Muscle of arm (tissue), 12 donors: ENCODE results near the gene ADCK2. TPM values are rescaled to one million over a fixed set of nuclear protein-coding genes. Genes with fewer than 3 reads are reported as not detected.
"Not testable (repeated sequence)": the region's sequence is repeated elsewhere in the genome, so short reads cannot be mapped to it uniquely, and the experiment has no call there.

Experiments used
- DNase-seq: peaks from one replicate; pipeline ENCODE4 v3.0.0-alpha.2; 2013
- polyA plus RNA-seq, 12 donors: library from polyadenylated mRNA; unstranded; fragments of 120-200 nt; gene quantifications; one replicate each; pipeline ENCODE4 v1.2.1, GENCODE V29; 2013; ENCODE audit not compliant: insufficient read length in 12 of 12

ADCK2 gene
- polyA plus RNA-seq, 12 donors = 6.8 to 18.3 (median 12.7) TPM; not detected in 1

DNA sequence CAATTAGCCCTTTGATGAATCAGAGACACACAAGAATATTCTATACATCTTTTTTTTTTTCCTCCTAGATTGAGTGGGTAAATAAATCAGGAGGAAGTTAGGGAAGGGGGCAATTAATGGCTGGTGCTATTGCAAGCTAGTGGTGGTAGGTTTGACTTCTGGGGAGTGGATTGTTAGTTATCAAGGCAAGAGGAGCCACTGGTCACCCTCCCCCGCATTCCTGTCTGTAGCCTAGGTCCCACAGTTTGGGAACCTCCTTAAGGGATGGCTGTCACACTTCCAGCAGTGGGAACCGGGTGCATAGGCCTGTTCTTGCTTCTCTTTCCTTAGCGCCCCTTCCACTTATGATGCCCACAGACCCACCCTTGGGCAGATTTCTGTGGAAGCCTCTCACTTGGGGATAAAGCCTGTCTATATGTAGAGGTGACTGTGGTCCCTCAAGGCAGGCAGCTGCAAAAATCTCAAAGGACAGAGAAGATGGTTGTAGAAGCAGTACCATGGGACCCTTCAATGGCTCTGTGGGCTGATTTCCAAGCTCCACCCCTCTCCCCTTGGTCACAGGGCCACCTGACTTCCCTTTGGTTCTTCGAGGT lies 2.3 kb upstream of the ADCK2 start:
- no peak for DNase-seq

GRCh38 chr7:140671966-140672365 lies 779 bp upstream of the ADCK2 start:
- DNase-seq = no peak

DNA sequence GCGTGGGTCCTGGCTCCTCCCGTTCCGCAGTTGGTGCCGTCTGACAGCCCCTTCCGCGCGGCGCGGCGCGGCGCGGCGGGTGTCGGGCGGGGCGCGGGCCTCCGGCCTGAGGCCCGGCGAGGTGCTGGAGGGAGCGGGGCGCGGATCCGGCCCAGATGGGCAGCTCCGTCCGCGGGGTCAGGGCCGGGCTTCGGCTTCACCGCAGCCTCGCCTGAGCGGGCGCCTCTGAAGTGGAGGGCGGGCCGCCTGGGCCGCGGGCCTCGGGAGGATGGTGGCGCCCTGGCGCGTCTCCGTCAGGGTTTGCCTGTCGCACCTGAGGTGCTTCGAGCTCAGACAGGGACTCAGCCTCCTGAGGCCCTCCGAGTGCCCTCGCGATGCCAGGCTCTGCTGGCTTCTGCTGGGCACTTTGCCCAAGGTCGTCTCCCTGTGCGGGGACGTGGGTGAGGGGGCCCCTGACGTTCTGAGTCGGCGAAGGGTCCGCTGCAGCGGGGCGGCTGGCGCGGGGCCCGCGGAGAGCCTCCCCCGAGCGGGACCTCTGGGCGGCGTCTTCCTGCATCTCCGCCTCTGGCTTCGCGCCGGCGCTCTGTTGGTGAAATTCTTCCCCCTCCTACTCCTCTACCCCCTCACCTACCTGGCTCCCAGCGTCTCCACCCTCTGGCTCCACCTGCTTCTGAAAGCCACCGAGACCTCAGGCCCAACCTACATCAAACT lies 473 bp downstream of the ADCK2 start:
- DNase-seq = peak; percentile 38

DNA sequence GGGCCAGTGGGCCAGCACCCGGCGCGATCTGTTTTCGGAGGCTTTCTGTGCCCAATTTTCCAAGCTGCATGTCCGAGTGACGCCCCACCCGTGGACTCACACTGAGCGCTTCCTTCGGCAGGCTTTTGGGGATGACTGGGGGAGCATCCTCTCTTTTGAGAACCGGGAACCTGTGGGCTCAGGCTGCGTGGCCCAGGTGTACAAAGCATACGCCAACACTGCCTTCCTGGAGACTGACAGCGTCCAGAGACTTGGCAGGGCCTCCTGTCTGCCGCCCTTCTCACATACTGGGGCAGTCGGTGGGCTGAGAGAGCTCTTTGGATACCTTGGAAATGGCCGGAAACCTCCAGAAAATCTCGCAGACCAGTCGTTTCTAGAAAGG lies 1.0 kb downstream of the ADCK2 start:
- no peak for DNase-seq

GRCh38 chr7:140674356-140674800 lies 1.6 kb downstream of the ADCK2 start:
- no peak for DNase-seq

DNA sequence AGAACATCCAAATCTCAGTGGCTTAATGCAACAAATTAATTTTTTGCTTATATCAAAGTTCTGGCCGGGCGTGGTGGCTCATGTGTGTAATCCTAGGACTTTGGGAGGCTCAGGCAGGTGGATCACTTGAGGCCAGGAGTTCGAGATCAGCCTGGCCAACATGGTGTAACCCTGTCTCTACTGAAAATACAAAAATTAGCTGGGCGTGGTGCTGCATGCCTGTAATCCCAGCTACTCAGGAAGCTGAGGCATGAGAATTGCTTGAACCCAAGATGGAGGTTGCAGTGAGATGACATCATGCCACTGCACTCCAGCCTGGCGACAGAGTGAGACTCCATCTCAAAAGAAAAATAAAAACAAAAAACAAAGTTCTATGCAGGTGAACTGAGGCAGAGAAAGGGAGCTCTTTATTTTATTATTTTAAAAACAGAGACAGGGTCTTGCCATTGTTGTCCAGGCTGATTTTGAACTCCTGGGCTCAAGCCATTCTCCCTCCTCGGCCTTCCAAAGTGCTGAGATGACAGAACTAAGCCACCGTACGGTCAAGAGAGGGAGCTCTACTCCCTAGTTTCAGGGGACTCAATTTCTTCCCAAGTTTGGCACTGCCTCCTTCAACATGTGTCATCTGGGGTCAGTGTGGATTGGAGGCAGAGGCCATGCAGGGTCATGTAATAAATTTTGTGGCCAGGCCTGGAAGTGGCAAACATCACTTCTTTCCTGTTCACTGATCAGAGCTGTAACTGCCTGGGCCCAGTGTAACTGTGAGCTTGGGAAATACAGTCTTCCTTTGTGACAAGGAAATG lies 2.4 kb downstream of the ADCK2 start:
- DNase-seq = no peak

GRCh38 chr7:140675726-140676125 lies 3.0 kb downstream of the ADCK2 start:
- no peak for DNase-seq

GRCh38 chr7:140676306-140676705 lies 3.6 kb downstream of the ADCK2 start:
- DNase-seq = no peak

DNA sequence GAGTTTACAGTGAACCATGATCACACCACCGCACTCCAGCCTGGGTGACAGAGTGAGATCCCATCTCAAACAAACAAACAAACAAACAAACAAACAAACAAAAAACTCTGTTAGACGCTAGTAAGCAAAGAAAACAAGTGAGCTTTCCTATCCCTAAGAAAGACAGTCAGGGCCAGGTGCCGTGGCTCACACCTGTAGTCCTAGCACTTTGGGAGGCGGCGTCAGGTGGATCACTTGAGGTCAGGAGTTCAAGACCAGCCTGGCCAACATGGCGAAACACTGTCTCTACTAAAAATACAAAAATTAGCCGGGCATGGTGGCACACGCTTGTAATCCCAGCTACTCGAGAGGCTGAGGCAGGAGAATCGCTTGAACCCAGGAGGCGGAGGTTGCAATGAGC lies 4.2 kb downstream of the ADCK2 start:
- not testable (repeated sequence) for DNase-seq

DNA sequence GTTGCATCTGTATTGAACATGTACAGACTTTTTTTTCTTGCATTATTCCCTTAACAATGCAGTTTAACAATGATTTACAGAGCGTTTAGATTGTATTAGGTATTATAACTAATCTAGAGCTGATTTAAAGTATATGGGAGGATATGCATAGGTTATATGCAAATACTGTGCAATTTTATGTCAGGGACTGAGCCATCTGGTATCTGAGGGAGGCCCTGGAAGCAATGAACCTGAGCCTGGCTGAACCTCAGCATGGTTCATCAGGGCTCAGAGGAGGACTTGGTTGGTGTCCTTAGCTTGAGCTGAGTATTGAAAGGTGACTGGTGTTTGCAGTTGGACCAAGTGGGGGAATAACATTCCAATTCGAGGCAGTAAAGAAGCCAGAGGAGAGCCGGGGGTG lies 4.8 kb downstream of the ADCK2 start:
- no peak for DNase-seq

DNA sequence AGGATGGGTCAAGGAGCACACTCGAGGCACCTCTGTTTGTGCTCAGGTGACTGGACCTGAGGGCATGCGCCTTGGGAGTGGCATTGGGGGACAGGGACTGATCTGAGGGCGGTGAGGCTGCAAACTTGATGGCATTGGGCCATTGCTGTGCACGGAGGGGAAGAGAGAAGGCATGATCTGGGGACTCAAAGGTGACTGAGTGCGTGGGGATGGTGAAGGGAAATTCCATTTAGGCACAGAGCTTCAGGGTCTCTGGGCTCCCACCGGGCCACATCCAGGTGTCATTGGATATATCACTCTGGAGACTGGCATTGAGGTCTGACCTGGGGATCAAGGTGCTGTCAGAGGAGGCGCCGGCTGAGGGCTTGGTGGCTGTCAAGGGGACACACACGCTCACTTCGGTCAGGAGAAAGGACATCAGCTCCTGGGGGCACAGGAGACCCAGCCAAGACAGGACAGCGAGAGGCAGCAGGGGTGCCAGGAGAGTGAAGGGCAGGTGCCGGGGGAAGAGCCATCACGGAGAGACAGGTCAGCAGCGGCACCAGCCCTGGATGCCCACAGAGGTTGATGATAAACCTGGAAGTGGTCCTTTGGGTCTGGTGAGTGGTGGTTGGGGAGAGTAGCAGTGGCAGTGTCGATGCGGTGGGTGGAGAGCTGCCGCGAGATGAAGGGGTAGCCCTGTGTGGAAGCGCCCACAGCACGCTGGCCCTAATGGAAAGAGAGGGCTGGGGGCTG lies 5.5 kb downstream of the ADCK2 start:
- DNase-seq = no peak

DNA sequence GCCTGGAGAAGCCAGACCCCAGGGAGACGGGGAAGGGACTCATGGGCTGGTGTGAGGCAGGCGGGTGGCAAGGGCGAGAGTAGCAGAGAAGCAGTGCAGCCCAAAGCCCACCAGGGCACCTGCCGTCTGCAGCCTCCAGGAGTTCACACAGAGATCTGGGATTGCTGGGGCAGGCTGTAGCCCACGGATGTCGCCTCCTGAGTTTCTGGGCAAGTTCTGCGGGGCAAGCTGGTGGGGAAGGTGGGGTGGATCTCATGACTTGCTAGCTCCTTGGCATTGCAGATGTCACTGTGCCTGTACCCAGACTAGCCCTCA lies 6.0 kb downstream of the ADCK2 start:
- no peak for DNase-seq

- no peak for DNase-seq
Observed at GRCh38 chr7:140679186-140679585, 6.4 kb downstream of the ADCK2 start.

DNA sequence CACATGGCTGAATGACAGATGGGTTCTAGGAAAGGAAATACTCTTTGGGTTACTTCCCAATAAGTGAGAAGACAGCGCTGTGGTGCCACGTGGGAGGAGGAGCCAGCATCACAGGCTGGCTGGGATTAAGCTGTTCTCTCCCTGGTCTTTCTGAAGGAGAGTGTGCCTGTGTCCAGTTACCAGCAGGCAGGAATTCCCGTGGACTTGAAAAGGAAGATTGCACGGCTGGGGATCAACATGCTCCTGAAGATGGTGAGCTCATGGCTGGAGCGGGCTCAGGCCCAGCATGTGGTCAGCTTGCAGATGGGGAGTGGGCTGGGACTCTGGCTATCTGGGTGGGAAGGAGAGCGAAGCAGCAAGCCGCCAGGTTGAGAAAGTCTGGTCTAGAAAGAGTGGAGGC lies 8.1 kb downstream of the ADCK2 start:
- DNase-seq = no peak

- no peak for DNase-seq
Observed at GRCh38 chr7:140681766-140682165, 9.0 kb downstream of the ADCK2 start.

GRCh38 chr7:140683657-140684056 lies 10.9 kb downstream of the ADCK2 start:
- no peak for DNase-seq

DNA sequence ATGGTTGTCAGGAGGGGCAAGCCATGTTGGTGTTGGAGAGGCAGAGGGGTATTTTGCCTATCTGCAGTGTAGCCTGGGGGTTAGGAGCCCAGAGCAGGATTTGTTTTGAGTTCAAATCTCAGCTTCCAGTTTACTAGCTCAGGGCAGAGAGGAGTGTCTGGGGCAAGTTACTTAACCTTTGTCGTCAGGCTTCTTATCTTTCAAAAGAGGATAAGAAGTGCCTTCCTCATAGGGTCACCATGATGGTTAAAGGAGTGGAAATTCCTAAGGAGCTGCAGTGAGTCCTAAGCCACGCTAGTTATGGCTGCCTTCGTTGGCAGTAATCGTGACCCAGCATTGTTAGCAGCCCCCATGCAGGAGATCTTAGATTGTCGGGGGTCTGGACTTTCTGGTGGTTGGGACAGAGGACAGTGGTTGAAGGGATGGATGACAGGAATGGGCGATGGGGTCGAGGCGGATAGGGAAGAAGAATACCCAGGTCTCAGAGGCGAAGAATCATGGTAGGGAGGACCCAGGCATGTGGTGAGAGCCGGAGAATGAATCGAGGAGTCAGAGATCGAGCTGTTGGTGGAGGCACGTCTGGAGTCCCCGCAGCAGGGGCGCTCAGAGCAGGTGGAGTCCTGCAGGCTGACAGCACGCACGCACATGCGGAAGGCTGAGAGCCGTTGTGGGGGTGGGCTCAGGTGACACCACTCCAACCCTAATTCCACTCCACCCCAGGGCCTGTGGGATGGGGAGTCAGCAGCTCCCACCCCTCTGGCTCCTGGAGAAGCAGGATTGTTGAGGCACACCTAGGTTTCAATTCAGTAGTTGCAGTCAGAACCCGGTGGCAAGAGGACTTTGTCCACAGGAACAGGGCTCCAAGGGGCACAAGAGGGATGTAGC lies 11.6 kb downstream of the ADCK2 start:
- no peak for DNase-seq

GRCh38 chr7:140685407-140686087 lies 12.8 kb downstream of the ADCK2 start:
- no peak for DNase-seq

DNA sequence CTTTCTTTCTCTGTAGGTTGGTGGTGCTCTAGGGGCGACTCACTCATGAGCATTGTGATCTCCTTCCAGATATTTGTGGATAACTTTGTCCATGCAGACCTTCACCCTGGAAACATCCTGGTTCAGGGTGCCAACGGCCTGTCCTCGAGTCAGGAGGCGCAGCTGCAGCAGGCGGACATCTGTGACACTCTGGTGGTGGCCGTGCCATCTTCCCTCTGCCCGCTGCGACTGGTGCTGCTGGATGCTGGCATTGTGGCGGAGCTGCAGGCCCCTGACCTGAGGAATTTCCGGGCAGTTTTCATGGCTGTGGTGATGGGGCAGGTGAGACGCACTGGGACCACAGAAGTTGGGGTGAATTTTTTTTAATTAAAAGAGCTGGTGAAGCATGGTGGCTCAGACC lies 14.2 kb downstream of the ADCK2 start:
- DNase-seq = no peak

DNA sequence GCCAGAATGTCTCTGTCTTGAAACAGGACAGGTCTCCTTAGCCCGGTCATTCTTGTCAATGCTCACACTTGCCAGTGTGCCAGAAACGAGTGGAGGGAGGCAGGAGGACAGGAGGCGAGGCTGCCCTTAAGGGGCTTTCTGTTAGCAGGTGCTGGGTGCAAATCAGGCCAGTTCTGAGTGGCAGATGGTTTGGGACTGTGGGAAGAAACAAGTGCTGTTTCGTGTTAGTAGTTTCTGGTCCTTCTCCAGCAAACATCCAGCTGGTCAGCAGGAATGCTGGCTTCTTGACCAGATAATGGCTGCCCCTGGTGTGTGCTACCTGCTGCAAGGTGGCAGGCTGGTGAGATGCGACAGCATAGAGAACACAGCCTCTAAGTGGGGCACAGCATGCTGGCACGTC lies 15.6 kb downstream of the ADCK2 start:
- no peak for DNase-seq
